ENCODE results near the gene MGLL.

DNA sequence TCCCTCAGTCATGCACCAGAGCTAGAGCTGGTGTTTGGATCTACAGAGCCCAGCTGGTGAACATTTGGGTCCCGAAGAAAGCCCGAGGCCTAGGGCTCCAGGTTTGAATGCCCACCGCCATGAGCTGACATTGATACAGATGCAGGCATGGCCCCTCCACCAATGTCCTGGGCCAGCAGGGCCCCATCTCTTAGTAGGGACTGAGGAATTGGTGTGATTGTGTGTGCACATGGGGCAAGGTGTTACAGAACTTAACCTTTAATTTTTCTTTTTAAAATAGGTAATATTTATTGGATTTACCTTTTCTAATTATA lies 182.3 kb downstream of the MGLL start:
- TF ChIP-seq, protein P1, sequence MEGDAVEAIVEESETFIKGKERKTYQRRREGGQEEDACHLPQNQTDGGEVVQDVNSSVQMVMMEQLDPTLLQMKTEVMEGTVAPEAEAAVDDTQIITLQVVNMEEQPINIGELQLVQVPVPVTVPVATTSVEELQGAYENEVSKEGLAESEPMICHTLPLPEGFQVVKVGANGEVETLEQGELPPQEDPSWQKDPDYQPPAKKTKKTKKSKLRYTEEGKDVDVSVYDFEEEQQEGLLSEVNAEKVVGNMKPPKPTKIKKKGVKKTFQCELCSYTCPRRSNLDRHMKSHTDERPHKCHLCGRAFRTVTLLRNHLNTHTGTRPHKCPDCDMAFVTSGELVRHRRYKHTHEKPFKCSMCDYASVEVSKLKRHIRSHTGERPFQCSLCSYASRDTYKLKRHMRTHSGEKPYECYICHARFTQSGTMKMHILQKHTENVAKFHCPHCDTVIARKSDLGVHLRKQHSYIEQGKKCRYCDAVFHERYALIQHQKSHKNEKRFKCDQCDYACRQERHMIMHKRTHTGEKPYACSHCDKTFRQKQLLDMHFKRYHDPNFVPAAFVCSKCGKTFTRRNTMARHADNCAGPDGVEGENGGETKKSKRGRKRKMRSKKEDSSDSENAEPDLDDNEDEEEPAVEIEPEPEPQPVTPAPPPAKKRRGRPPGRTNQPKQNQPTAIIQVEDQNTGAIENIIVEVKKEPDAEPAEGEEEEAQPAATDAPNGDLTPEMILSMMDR (IDR thresholded peaks at IDR 0.05; ENCODE audit: insufficient read depth, low read depth, low read length), result no peak
- TF ChIP-seq EZH2 (IDR thresholded peaks at IDR 0.05; ENCODE audit: insufficient read depth, low read length), result no peak
